HG02798 (cell line): ENCODE measurements around the gene TPCN2.
A peak's percentile ranks its signal among the peaks of the same experiment; 100 is the strongest.

ENCODE experiments used
- ATAC-seq: cut with Tn5 transposase; IDR thresholded peaks from one replicate; pipeline ENCODE4 v1.9.1; 2021; ENCODE audit warnings: mild to moderate bottlenecking; ENCODE audit not compliant: unreplicated experiment, poor library complexity

TPCN2 gene

DNA sequence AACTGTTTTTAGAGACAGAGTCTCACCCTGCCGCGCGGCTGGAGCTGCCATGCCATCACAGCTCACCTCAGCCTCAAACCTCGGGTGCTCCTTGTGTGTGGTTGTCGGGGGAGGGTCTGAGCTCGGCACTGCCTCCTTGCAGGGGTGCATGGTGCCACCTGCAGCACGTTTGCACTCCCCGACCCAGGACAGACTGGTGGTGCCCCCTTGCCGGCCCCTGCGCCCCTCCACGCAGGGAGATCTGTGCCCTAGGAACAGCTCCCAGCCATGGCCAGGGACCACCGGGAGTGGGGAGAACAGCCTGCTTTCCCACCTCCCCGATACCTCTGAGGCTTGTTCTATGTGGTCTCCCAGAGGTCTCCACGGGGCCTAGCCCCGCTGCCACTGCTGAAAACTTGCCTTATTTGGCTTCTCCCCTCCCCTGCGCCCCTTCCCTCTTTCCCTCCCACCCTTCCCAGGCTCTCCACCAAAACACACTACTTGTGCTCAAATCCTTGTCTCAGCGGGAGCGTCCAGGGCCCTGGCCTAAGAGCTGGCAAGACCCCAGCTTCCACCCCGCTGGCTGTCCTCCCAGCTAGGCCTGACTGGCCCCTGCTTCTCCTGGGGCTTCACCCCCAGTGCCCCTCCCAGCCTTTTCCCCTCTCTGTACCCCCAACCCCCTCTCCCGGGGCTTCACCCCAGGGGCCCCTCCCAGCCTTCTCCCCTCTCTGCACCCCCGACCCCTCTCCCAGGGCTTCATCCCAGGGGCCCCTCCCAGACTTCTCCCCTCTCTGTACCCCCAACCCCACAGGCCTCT, 13.4 kb upstream of the TPCN2 start:
- no peak for ATAC-seq

DNA sequence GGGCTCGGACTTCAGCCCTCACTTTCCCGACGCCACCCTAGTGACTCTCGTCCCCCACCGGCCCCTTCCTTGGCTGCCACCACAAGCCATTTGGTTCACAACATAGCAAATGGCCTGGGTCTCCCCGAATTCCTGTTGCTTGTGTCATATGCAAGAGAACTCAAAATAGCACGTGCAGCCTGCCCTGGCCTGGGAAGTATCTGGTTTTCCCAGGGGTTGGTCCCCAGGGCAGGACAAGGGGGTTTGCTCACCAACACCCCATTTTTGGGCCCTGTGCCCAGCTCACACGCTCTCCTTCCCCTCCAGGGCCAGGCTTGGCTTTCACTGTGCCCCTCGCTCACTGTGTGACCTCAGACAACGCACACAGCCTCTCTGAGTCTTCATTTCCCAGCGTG, 12.8 kb upstream of the TPCN2 start:
- ATAC-seq: no peak

DNA sequence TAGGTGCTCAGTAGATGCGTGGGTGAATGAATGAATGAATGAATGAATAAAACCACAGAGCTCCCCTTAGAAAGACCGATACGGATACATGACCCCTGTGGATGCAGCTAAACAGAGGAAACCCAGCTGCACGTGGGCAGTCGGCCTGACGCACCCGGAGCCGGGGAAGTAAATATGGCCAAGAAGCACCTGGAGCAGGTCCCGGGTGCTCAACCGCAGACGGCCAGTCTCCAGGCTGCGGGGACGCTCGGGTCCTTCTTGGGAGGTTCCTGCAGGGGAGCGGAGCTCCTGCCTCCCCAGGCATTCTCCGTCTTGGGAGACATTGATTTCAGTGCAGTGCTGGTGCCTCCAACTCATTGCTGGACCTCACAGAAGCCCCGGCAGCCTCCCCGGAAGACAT, 11.7 kb upstream of the TPCN2 start:
- ATAC-seq: no peak

DNA sequence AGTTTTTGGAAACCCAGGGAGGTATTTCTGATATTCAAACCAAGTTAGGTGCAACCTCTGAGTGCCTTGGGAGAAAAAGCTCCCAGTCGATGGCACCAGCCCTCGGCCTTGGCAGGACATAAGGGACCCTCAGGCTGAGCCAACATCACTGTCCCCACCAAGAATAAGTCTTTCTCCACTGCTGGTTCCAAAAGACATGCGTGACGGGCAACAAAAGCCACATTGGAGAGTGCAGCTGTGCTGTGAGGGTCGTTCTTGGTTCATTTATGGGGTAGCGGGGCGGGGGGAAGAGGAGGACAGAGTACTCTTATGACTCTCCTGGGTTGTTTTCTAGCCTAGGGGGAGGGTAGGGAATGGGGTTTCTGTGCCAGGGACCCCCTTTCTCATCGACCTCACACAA, 11.2 kb upstream of the TPCN2 start:
- no peak for ATAC-seq

DNA sequence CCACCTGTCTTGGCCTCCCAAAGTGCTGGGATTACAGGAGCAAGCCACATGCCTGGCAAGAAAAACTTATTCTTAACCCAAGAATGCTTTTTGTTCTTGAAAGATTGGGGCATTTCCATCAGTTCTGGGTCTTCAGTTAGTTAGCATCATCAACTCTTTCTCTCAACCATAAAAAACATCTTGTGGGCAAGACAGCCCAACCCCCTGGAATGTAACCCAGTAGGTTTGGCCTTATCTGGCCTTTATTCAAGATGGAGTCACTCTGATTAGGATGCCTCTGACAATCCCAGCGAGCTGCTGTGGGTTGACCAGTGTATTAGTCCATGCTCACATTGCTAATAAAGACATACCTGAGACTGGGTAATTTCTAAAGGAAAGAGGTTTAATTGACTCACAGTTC, 9.2 kb upstream of the TPCN2 start:
- ATAC-seq: no peak

DNA sequence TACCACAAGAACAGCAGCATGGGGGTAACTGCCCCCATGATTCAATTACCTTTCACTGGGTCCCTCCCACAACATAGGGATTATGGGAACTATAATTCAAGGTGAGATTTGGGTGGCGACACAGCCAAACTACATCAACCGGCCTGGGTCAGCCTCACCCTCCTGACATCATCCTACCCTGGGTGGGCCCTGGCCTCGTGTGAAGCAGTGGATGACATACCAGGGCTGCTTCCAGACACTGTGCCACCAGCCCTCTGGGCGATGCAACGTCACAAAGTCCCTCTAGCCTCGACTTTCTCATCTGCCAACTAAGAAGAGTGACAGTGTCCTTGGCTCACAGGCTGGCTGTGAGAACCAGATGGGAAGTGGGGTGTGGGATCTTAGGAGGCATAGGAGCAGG, 8.7 kb upstream of the TPCN2 start:
- ATAC-seq: no peak

DNA sequence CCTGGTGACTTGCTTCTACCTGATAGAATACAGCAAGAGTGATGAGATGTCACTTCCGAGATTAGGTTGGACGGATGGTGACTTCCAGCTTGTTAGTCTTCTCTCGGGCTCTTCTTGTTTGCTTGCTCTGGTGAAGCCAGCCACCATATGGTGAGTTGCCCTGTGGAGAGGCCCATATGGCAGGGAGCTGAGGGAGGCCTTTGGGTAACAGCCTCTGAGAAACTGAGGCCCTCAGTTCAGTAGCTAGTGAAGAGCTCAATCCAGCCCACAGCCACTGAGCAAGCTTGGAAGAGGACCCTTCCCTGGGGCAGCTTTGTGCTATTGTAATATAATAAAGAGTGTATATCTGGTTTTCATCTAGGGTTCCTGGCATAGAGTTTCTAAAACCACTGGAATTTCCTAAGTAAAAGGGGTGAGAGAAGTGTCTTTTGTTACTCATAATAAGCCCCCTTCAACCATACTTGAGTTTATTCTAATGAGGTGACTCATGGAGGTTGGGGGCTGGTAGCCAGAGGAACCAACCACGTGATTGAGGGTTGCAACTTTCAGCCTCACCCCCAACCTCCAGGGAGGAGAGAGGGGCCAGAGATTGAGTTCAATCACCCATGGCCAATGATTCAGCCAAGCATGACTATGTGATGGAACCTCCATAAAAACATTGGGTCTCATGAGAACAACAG, 8.0 kb upstream of the TPCN2 start:
- no peak for ATAC-seq

DNA sequence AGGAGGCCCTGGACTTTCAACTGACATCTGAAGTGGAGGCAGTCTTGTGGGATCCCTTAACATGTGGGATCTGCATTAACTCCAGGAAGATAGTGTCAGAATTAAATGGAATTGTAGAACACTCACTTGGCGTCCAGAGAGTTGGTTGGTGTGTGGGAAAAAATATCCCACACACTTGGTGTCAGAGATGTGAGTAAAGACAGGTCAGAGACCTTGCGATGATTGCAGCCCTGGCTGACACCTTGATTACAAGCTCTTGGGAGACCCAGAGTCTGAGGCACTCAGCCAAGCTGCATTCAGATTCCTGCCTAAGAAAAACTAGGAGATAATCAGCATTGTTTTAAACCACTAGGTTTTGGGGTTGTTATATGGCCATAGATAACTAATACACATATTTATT, 7.2 kb upstream of the TPCN2 start:
- ATAC-seq: no peak

DNA sequence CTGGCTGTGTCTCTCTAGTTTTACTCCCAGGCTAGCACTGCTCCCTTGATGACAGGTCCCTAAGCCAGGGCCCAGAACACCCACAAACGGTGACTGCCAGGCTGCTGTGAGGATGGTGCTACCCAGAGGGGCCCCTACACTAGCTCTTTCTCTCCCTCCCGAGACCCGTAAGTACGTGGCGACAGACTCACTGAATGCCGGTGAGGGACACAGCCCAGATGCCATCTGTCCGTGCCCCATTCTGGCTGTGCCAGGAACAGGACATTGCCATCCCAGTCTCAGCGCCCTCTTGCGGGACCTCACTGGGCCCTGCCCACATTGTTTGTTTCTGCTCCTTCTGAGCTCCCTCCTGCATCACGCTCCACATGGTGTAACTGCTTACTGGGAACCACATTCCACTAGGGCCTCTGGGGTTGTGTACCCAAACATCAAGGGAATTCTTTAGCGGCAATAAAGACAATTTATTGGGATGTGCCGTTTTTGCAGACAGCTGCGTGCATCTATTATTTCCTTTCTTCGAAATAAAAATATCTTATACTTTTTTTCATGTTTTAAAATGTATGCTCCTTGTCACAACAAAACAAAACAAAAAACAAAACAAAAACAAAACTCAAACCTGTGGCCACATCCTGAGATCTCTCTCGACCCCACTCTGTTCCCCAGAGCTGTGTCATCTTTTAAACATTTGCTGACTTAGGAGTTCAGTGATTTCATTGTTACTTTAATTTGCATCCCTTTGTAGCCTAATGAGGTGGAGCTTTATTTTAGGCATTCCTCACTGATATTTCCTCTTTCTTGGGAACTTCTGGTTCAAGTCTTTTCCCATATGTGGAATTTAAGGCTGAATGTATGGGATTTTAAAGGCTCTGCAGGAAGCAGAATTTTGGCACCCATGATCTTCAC, 4.4 kb upstream of the TPCN2 start:
- ATAC-seq: no peak

DNA sequence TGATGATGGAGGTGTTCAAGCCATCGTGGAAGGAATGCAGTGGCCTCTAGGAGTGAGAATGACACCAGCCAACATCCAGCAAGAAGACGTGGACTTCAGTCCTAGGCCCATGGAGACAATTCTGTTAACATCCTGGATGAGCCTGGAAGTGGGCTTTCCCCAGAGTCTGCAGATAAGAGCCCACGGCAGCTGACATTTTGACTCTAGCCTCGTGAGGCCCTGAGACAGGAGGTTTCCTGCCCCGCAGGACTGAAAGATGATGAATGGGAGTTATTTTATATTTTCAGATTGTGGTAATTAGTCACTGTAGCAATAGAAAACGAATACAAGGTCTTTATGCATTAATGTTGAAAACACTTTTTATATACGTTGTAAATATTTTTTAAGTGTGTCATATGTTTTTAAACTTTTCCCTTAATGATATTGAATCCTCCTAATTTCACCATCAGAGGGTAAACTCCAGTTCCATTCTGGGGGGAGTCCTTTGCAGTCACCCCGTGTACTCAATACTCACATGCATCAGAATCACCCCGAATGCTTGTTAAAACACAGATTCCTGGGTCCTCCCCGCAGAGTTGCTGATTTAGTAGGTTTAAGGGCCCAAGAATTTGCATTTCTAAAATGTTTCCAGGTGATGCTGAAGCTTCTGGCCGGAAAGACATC, 570 bp upstream of the TPCN2 start:
- no peak for ATAC-seq

DNA sequence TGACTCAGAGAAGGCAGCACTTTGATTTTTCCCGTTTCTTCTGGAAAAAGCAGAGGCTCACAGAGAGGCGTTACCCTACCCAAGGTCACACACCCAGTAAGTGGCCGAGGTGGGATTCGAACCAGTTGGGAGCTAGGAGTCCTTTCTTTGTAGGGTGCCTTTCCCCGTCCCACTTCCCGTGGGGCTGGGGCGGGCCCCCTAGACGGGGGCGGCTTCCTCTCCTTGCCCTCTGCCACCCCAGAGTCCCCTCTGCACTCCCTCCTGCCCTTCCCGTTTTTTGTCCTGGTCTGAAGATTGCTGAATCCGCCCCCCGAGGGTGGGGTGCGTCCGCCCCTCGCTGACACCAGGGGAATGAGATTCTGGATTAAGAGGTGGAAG, 747 bp downstream of the TPCN2 start:
- ATAC-seq: no peak

DNA sequence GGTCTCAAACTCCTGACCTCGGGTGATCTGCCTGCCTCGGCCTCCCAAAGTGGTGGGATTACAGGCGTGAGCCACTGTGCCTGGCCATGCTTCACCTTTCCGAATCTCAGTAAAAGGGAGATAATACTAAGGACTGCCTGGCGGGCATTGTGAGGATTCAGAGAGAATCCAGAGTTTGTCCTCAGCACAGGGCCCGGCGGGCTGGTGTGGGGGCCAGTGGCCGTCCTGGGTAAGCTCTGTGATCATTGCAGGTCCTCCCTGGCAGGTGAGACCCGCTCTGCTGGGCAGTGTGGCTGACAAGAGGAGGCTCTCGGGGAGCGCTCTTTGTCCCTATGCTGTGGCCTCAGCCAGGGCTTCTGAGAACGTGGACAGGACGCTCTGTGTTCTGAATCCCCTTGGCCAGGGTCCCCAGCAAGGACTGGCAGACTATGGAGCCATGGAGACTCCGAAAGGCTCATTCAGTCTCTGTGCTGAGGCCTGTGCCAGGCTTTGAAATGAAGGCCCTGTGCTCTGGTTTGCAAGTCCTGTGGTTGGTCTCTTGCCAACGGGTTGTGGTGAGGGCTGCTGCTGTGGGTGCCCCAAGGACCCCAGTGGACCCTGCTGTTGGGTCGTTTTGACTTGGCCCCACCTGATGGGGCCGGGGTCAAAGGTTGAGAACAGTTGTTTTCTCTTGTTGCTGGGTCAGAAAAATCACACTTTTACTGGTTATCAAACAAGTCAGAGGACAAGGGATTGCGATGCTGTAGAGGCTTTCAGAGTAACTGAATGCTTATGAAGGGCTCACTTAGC, 2.1 kb downstream of the TPCN2 start:
- ATAC-seq: no peak

DNA sequence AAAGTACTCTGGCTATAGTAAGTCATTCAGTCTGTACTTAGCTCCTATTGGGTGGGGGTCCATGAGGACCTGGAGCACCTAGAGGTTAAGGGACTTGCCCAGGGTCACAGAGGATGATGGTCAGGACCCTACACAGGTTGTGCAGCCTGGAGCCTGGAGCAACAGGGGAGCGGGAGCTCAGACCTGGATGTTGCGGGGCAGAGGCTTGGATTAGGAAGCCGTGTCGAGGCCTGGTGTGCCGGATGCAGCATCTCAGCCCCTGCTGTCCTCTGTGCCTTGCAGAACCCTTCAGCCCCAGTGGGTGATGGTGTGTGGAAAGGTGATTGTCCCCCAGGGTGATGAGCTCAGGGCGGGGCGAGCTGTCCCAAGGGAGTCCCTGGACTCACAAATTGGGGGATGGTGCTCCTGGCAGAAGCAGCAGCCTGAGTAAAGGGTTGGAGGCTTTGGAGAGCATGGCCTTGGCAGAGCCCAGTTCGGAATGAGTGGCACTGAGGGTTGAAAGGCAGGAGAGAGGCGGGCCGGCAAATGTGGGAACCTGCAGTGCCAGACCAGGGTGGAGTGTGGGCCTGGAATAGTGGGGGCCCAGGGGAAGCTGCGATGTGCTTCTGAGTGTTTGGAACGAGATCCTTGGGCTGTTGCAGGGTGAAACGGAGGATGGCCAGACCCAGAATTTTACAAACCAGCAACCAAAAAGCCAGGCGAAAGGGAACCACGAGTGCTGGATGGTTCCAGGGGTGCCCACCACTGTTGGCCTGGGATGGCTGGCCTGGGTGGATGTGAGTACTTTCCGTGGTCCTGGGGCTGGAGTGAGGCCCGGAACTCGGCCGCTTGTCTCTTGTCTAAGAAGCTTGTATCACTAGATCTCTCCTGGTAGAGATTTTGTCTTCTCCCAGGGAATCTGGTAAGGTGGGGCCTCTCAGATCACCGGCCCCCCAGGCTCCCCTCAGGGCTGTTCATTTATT, 2.9 kb downstream of the TPCN2 start:
- ATAC-seq: no peak

DNA sequence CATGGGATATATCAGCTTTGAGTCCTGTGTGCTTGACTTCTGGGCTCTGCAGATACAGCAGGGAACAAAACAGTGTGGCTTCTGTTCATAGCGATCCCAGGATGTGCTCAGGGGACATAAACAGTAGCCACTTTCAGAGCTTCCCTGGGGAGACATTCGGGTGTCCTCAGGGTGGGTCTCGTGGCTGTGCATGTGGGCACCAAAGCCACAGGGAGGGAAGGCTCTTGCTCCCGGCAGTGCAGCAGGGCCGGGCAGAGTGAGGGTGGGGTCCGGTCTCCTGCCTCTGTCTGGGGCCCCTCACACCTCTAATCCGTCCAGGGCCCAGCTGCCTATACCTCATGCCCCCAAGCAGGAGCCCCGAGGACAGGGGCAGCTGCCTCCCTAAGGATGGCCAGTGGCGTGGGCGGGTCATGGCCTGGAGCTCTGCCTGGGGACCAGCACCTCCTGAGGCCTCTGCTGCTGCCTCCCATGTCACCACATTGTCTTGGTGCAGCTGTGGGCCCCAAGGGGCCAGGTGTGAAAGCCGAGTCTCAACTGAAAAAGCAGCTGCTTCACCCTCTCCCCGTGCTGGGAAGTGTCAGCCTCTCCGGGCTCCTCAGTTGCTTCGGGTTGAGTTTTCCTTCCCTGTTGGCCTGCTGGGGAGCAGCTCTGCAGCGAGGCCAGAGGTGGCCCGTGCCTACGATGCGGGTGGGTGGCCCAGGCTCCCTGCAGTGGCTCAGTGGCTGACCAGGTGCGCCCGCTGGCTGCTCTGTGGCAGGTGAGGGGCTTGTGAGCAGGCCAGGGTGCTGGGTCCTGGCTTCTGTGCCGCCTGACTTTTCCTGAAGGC, 3.8 kb downstream of the TPCN2 start:
- ATAC-seq: peak; percentile 29

DNA sequence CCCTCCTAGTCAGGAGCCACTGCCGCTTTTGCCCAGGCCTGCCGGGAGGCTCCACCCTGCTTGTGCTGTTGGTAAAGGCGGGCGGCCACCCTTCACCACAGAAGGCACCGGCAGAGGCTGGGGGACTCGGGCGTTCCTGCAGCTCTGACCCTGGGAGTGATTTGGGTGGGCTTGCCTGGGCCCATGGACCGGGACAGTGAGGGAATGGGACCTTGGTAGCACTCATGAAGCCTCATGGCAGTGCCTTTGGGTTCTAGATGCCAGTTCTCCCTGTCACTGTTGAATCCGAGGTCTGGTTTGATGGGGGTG, 4.4 kb downstream of the TPCN2 start:
- ATAC-seq: no peak

DNA sequence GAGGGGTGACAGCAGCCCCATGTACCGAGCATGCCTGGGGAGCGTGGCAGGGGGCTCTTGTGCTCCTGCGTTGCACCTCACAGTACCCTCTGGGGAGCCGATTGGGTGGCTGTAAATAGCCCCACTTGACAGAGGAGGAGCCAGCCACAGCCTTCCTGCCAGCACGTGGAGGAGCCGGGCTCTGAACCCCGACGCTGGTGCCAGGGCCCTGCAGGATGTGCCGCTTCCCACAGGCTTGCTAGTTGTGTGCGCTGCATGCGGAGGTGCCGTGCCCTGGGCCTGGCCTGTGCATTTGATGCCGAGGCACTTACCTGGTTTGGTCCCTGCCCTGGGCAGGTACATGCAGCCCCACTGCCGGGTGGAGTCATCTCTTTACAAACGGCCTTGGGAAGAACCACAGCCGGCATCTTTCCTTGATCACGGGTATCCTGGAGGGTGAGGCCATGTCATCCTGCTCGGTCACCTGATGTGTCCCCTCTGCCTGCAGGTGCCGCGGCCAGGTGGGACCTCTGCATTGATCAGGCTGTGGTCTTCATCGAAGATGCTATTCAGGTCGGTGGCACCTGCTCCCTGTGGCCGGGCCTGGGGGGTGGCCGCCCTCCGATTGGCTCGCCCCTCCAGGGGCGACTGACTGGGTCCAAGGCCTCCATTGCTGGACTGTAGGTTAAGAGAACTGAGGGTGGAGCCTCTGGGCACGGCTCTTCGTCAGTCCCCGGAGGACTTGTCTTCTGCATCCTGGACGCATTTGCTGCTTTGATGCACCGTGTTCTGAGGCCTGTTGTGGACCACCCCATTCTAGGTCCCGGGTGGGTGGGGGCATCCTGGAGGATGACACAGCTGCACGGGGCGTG, 5.0 kb downstream of the TPCN2 start:
- no peak for ATAC-seq
